AG04449 (cell line): ENCODE results near the gene TTC27.
"Not testable (repeated sequence)": the region's sequence is repeated elsewhere in the genome, so short reads cannot be mapped to it uniquely, and the experiment has no call there.

Experiments
- CTCF ChIA-PET: fragments of 350-600 bp; formaldehyde crosslinking; extraction: SDS; loops from one replicate; lab custom pipeline; 2021; ENCODE audit warnings: antibody characterized with exemption; lab: Yijun Ruan, JAX
- POLR2A ChIA-PET: fragments of 400-600, 350-600 bp; formaldehyde crosslinking; extraction: SDS; loops from one replicate; lab custom pipeline; 2020; ENCODE audit warnings: antibody characterized with exemption, inconsistent platforms; lab: Yijun Ruan, JAX
- DNase-seq: peaks from one replicate; pipeline ENCODE4 v3.0.0-alpha.2; 2010; ENCODE audit warnings: low read depth, low spot score
- H3K4me3 ChIP-seq: 2 replicates; pipeline ENCODE4 v1.5.1; 2011; ENCODE audit warnings: low read depth, mild to moderate bottlenecking, control low read depth, low read length
- CTCF ChIP-seq: IDR thresholded peaks from one replicate; pipeline ENCODE4 v1.5.1; 2011; ENCODE audit warnings: mild to moderate bottlenecking, moderate library complexity, low read length, control low read depth, inconsistent platforms; ENCODE audit not compliant: insufficient read depth; ENCODE audit errors: missing control alignments

TTC27 gene

GRCh38 chr2:32719933-32720716 is 92.3 kb downstream of the TTC27 start:
- H3K4me3 ChIP-seq: no peak overlapping the region
- no peak for DNase-seq
- POLR2A ChIA-PET: no interaction called here
- CTCF ChIA-PET: interaction anchor here (1.0 to 1.4 kb wide), 2 partner anchors 12 to 32 kb away, joined by 3 read pairs; no protein-coding TSS in a partner anchor
- no peak for TF ChIP-seq CTCF

- no peak overlapping the region for H3K4me3 ChIP-seq
- POLR2A ChIA-PET: no interaction called here
- CTCF ChIA-PET: interaction anchor here (1.4 kb wide), 1 partner anchor 32 kb away, joined by 3 read pairs; no protein-coding TSS in a partner anchor
- TF ChIP-seq CTCF: no peak
- DNase-seq: no peak
Measured at GRCh38 chr2:32720771-32721170, 92.9 kb downstream of the TTC27 start.

- TF ChIP-seq CTCF: no peak
- POLR2A ChIA-PET: no interaction called here
- CTCF ChIA-PET: interaction anchor here (1.4 kb wide), 1 partner anchor 33 kb away, joined by 3 read pairs; no protein-coding TSS in a partner anchor
Measured at GRCh38 chr2:32721376-32721775, 93.5 kb downstream of the TTC27 start.

GRCh38 chr2:32723467-32724079 is 95.7 kb downstream of the TTC27 start:
- no peak overlapping the region for H3K4me3 ChIP-seq
- CTCF ChIA-PET: no interaction called here
- POLR2A ChIA-PET: no interaction called here
- no peak for TF ChIP-seq CTCF
- no peak for DNase-seq

More at GRCh38 chr2:32721376-32721775, 93.5 kb downstream of the TTC27 start:
- no peak for DNase-seq
- H3K4me3 ChIP-seq: no peak overlapping the region

- DNase-seq, H3K4me3 ChIP-seq, CTCF ChIA-PET, POLR2A ChIA-PET: not testable (repeated sequence)
Measured at GRCh38 chr2:32726678-32727077, 98.8 kb downstream of the TTC27 start.

GRCh38 chr2:32727157-32727556 is 99.3 kb downstream of the TTC27 start:
- ChIA-PET CTCF (no interaction called here), POLR2A (no interaction called here)
- no peak overlapping the region for H3K4me3 ChIP-seq
- no peak for TF ChIP-seq CTCF
- DNase-seq: no peak

- DNase-seq, H3K4me3 ChIP-seq, POLR2A ChIA-PET: not testable (repeated sequence)
- CTCF ChIA-PET: interaction anchor here (0.7 kb wide), 1 partner anchor 259 kb away, joined by 3 read pairs; no protein-coding TSS in a partner anchor
Measured at GRCh38 chr2:32730958-32731357, 103.1 kb downstream of the TTC27 start.
